GM12865 (cell line): Measurements from ENCODE around the gene JPT2.

ENCODE experiments used
- DNase-seq: peaks from one replicate; pipeline ENCODE4 v3.0.0; 2010; ENCODE audit warnings: low read depth
- H3K4me3 ChIP-seq: 2 replicates; pipeline ENCODE4 v1.5.1; 2011; ENCODE audit warnings: mild to moderate bottlenecking, low read depth, low read length, control low read depth
- CTCF ChIP-seq: IDR thresholded peaks from 2 replicates; pipeline ENCODE4 v1.5.1; 2011; ENCODE audit warnings: low read length, control low read depth, low read depth, inconsistent platforms; ENCODE audit not compliant: insufficient read depth; ENCODE audit errors: missing control alignments

Gene JPT2

GRCh38 chr16:1747934-1748333 is 69.9 kb downstream of the JPT2 start:
- TF ChIP-seq CTCF: no peak
- no peak overlapping the region for H3K4me3 ChIP-seq
- no peak for DNase-seq

- H3K4me3 ChIP-seq: no peak overlapping the region
- DNase-seq: no peak
- no peak for TF ChIP-seq CTCF
Measured at GRCh38 chr16:1749152-1750117, 71.4 kb downstream of the JPT2 start.
